RWPE1 (cell line): ENCODE measurements around the gene ABLIM1.

ENCODE experiments used
- CTCF ChIA-PET: fragments of 350-600 bp; sonication (Branson Sonifier 250); formaldehyde crosslinking; extraction: SDS; loops from one replicate; lab custom pipeline; 2021; lab: Yijun Ruan, JAX
- POLR2A ChIA-PET: fragments of 400-600 bp; formaldehyde crosslinking; extraction: SDS; loops from one replicate; lab custom pipeline; 2020; ENCODE audit warnings: antibody characterized with exemption; ENCODE audit not compliant: low non-redundant PET; lab: Yijun Ruan, JAX
- DNase-seq: peaks from one replicate; pipeline ENCODE4 v3.0.0; 2012; ENCODE audit warnings: low spot score
- H3K27ac ChIP-seq: fragments of 450-650 bp; 2 replicates; pipeline ENCODE4 v1.5.1; 2017
- TF ChIP-seq, protein P1 (sequence below): fragments of 450-650 bp; conservative IDR thresholded peaks from 2 replicates; pipeline ENCODE4 v1.5.1; 2017; ENCODE audit warnings: low read depth, mild to moderate bottlenecking

ABLIM1 gene

DNA sequence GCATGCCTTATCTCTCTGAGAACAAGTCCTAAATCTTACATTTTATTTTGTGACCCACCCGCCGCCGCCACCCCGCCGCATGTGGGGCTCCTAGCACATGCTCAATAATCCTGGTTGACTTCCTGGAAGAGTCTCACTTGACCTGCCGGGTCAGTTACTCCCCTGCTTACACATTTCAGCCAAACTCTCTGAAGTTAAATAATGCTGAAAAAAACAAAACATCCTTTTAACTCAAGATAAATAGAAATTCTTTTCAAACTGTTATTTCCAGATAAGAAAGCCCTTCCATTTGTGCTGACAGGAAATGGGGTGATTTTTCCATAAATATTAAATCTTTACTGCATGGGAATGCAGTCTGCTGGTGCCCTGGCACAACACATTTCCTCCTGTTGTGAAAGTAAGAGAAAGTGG lies 123.5 kb downstream of the ABLIM1 start:
- TF ChIP-seq, protein P1, sequence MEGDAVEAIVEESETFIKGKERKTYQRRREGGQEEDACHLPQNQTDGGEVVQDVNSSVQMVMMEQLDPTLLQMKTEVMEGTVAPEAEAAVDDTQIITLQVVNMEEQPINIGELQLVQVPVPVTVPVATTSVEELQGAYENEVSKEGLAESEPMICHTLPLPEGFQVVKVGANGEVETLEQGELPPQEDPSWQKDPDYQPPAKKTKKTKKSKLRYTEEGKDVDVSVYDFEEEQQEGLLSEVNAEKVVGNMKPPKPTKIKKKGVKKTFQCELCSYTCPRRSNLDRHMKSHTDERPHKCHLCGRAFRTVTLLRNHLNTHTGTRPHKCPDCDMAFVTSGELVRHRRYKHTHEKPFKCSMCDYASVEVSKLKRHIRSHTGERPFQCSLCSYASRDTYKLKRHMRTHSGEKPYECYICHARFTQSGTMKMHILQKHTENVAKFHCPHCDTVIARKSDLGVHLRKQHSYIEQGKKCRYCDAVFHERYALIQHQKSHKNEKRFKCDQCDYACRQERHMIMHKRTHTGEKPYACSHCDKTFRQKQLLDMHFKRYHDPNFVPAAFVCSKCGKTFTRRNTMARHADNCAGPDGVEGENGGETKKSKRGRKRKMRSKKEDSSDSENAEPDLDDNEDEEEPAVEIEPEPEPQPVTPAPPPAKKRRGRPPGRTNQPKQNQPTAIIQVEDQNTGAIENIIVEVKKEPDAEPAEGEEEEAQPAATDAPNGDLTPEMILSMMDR: no peak
- H3K27ac ChIP-seq: no peak overlapping the region
- DNase-seq: no peak
- ChIA-PET POLR2A (no interaction called here), CTCF (interaction anchor here (0.5 to 0.8 kb wide), 3 partner anchors 14 to 165 kb away, joined by 3 to 4 read pairs (median 3); no protein-coding TSS in a partner anchor)

DNA sequence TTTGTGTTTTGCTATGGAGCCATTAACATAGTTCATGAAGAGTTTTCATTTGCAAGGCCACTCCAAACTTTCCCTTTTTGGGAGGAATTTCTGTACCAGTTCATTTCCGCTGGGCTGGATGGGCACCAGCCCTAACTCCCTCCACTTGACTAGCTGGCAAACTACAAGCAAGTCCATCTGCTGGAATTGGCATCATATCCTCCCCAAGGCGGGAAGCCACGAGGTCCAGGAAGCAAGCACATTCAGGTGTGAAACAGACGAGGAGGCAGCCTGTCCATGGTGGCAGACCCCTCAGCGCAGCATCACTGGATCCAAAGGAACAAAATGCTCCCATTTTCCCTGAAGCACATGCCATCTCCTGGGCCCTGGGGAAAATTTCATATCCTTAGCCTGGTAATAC lies 125.8 kb downstream of the ABLIM1 start:
- H3K27ac ChIP-seq: no peak overlapping the region
- TF ChIP-seq, protein P1: no peak
- no peak for DNase-seq
- CTCF ChIA-PET: interaction anchor here (0.6 to 0.8 kb wide), 2 partner anchors 61 to 278 kb away, joined by 3 to 7 read pairs; no protein-coding TSS in a partner anchor
- POLR2A ChIA-PET: no interaction called here

DNA sequence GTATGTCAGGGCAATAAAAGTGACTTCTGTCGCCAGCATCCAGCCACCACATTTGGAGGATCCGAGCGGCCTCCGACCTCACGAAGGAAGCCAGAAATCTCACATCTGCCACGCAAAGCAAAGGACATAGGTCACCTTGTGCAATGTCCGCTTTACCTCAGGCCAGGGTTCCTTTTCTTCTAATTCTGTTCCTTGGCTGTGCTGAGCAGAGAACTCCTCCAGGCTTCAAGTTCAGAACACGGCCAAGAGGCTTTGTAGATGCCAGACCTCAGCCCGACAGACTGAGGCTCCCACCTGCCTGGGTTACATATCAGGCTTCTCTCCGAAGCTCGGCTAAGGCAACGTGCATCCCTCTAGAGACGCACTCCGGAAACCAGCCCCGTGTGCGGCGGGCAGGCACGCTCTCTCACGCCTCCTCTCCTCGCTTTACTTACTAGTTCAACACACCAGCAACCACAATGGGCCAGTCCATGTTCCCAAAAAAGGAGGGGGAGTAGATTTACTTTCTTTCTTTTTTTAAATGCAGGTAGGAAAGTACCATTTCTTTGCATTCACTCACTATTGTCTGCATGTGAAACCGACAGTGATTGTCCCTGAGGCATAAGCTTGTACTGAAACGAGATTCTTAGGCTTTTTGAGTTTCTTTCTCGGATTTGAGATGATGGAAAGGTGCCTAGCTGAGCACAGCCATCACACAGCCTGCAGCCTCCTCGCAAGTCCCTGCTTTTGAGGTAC lies 131.4 kb downstream of the ABLIM1 start:
- peak; percentile 97 for DNase-seq
- POLR2A ChIA-PET: interaction anchor here (0.7 kb wide), 1 partner anchor 15 kb away, joined by 3 read pairs; no protein-coding TSS in a partner anchor
- TF ChIP-seq, protein P1: no peak
- H3K27ac ChIP-seq: peak overlapping the region; percentile 92
- CTCF ChIA-PET: interaction anchor here (0.5 to 1.3 kb wide), 6 partner anchors 11 to 352 kb away, joined by 3 to 4 read pairs (median 3); no protein-coding TSS in a partner anchor

DNA sequence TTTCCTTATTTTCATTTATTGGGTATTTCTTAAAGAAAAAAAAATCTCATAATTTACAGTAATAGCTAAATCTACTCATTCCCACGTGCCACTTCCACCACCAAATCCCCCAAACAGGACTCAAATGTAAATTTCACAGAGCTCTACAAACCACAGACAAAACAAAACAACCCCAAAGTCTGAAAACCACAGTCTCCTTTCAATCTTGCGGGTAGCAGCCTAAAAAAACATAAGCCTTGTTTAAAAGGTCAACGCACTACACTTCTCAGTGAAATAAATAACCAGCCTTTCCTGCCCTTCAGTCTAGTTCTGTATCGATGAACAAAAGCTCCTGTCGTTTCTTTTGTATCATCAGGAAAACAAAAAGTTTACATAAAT lies 132.0 kb downstream of the ABLIM1 start:
- peak overlapping the region; percentile 92 for H3K27ac ChIP-seq
- POLR2A ChIA-PET: no interaction called here
- TF ChIP-seq, protein P1: no peak
- CTCF ChIA-PET: interaction anchor here (0.5 to 1.4 kb wide), 5 partner anchors 10 to 1471 kb away, joined by 3 to 4 read pairs (median 3); no protein-coding TSS in a partner anchor
- no peak for DNase-seq

DNA sequence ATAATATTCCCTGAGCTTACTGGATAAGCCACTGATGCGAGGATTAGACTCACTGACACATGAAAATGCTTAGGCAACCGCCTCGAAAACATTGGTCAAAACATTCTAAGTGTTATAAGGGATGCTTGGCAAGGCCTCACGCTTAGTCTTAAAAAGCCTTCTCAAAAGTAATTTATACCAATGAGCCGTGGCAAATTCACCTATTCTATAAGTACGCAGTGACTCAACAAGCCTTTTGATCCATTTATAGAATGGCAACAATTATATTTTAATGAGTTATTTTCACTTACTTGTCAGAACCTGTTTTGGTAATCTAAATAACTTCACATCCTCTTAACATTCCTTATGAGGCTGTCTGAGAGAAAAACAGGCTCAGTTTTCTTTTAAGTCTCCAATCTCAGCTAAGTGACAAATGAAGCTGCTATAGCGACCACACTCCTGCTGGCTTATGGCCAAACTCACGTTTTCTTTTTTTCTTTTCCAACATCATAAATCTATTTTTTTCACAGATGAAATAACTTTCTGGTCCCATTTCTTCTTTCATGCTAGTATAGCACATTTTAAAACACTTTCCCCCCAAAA lies 132.6 kb downstream of the ABLIM1 start:
- CTCF ChIA-PET: interaction anchor here (0.6 to 1.4 kb wide), 4 partner anchors 25 to 1471 kb away, joined by 3 to 5 read pairs (median 4); no protein-coding TSS in a partner anchor
- H3K27ac ChIP-seq: peak overlapping the region; percentile 77; the same call in 1 of the 2 replicates
- TF ChIP-seq, protein P1: no peak
- POLR2A ChIA-PET: interaction anchor here (0.8 kb wide), 1 partner anchor 86 kb away, joined by 3 read pairs; no protein-coding TSS in a partner anchor
- peak; percentile 59 for DNase-seq

DNA sequence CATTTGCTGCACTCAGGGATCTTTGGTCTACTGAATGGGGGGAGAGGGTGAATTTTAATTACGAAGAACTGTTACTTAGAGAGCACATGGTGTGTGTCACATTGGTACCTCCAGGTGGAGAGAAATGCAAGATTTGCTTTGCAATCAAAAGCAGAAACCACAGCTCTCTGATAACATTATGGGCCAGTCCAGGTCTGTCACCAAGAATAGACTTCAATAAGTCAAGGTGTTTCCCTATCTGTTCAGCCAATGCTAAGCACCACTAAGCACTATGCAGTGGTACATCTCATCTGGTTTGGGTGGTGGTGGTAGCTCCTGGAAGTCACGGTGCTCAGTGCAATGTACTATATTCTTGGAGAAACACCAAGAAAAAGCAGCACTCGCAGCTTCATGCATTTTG lies 134.2 kb downstream of the ABLIM1 start:
- CTCF ChIA-PET: no interaction called here
- H3K27ac ChIP-seq: no peak overlapping the region
- POLR2A ChIA-PET: interaction anchor here (0.6 kb wide), 1 partner anchor 369 kb away, joined by 3 read pairs; no protein-coding TSS in a partner anchor
- TF ChIP-seq, protein P1: no peak
- no peak for DNase-seq
